T-helper 1 cell (primary cell): ENCODE results near the gene APBB1IP.
"Not testable (repeated sequence)": the region's sequence is repeated elsewhere in the genome, so short reads cannot be mapped to it uniquely, and the experiment has no call there.

Experiments used
- DNase-seq, 5 donors: peaks; one replicate each; pipeline ENCODE4 v3.0.0-alpha.2; 2012 to 2020
- total RNA-seq, 4 donors: gene quantifications; one replicate each; lab custom pipeline; 2026; lab: John Stamatoyannopoulos, UW

Gene APBB1IP
- 75.9 to 104 (median 97.2) reads per million in 4 donors for total RNA-seq

GRCh38 chr10:26437637-26438461, at the start of gene APBB1IP:
Gene APBB1IP, plus strand, starts transcription at chr10:26438341. Its CDS starts 53,986 bp downstream, at chr10:26492327.
- DNase-seq, result peak in 4 of 5 donors; percentile 8 to 77 (median 25)

GRCh38 chr10:26389533-26389932, 48.6 kb upstream of the APBB1IP start:
- DNase-seq, result no peak

GRCh38 chr10:26391701-26392695, 46.1 kb upstream of the APBB1IP start:
- no peak for DNase-seq

- DNase-seq, result not testable (repeated sequence)
Observed at GRCh38 chr10:26398353-26398752, 39.8 kb upstream of the APBB1IP start.

GRCh38 chr10:26407406-26407969, 30.7 kb upstream of the APBB1IP start:
- DNase-seq, result no peak

- no peak for DNase-seq
Observed at GRCh38 chr10:26408858-26409494, 29.2 kb upstream of the APBB1IP start.

GRCh38 chr10:26410356-26410755, 27.8 kb upstream of the APBB1IP start:
- no peak for DNase-seq

- DNase-seq, result no peak
Observed at GRCh38 chr10:26412932-26413331, 25.2 kb upstream of the APBB1IP start.

GRCh38 chr10:26413375-26413774, 24.8 kb upstream of the APBB1IP start:
- DNase-seq, result no peak

- no peak for DNase-seq
Observed at GRCh38 chr10:26417136-26417535, 21.0 kb upstream of the APBB1IP start.

GRCh38 chr10:26422977-26423376, 15.2 kb upstream of the APBB1IP start:
- no peak for DNase-seq

GRCh38 chr10:26423722-26424121, 14.4 kb upstream of the APBB1IP start:
- DNase-seq, result no peak

- DNase-seq, result peak in 1 of 5 donors; percentile 88
Observed at GRCh38 chr10:26430641-26431163, 7.4 kb upstream of the APBB1IP start.

GRCh38 chr10:26432938-26433337, 5.2 kb upstream of the APBB1IP start:
- DNase-seq, result no peak

GRCh38 chr10:26435852-26436251, 2.3 kb upstream of the APBB1IP start:
- DNase-seq, result no peak

GRCh38 chr10:26436848-26437247, 1.3 kb upstream of the APBB1IP start:
- no peak for DNase-seq

GRCh38 chr10:26438534-26439341, 597 bp downstream of the APBB1IP start:
- peak; percentile 39 to 75 (median 57) for DNase-seq

GRCh38 chr10:26439406-26440087, 1.4 kb downstream of the APBB1IP start:
- DNase-seq, result peak in 1 of 5 donors; percentile 21

- no peak for DNase-seq
Observed at GRCh38 chr10:26440088-26440470, 1.9 kb downstream of the APBB1IP start.

- DNase-seq, result peak in 1 of 5 donors; percentile 34
Observed at GRCh38 chr10:26441491-26442214, 3.5 kb downstream of the APBB1IP start.
